Stimulated activated naive CD8-positive, alpha-beta T cell treated with anti-CD3 and anti-CD28 coated beads, Interleukin-15, Interleukin-2, amounts not matched to agents 100 U/mL and 50 U/mL, for 24 hours (primary cell): ENCODE data around the gene KRTAP19-2.
"Not testable (repeated sequence)": the region's sequence is repeated elsewhere in the genome, so short reads cannot be mapped to it uniquely, and the experiment has no call there.

Experiments
- ATAC-seq: fragments of 150-1000 bp; cut with Tn5 transposase; one replicate; pipeline ENCODE4 v1.10.0; 2021
- DNase-seq: peaks from one replicate; pipeline ENCODE4 v3.0.0; 2021

KRTAP19-2 gene

GRCh38 chr21:30487336-30487735 is at the start of gene KRTAP19-2:
KRTAP19-2 (minus strand) TSS chr21:30487436; CDS start chr21:30487348, 88 bp downstream.
- ATAC-seq: no peak
- DNase-seq: no peak

- DNase-seq: no peak
- no peak for ATAC-seq
Observed at GRCh38 chr21:30518876-30519275, 31.6 kb upstream of the KRTAP19-2 start.

GRCh38 chr21:30515681-30516080 is 28.4 kb upstream of the KRTAP19-2 start:
- DNase-seq (no peak), ATAC-seq (no peak)

GRCh38 chr21:30505621-30506205 is 18.5 kb upstream of the KRTAP19-2 start:
- ATAC-seq, DNase-seq: not testable (repeated sequence)

- ATAC-seq (no peak), DNase-seq (no peak)
Observed at GRCh38 chr21:30502041-30502440, 14.8 kb upstream of the KRTAP19-2 start, which contains the start of gene KRTAP19-5. KRTAP19-5 (minus strand) TSS chr21:30502141; CDS start chr21:30502090, 51 bp downstream.

- no peak for ATAC-seq
- DNase-seq: no peak
Observed at GRCh38 chr21:30497065-30497464, 9.8 kb upstream of the KRTAP19-2 start, which contains the start of gene KRTAP19-4. KRTAP19-4 (minus strand) TSS chr21:30497165; CDS start chr21:30497110, 55 bp downstream.

GRCh38 chr21:30491963-30492428 is 4.8 kb upstream of the KRTAP19-2 start, which contains the start of gene KRTAP19-3:
KRTAP19-3 (minus strand) TSS chr21:30492013; CDS start chr21:30491957, 56 bp downstream.
- DNase-seq (no peak), ATAC-seq (no peak)

GRCh38 chr21:30486180-30486579 is 1.1 kb downstream of the KRTAP19-2 start:
- no peak for DNase-seq
- ATAC-seq: no peak

GRCh38 chr21:30482130-30482529 is 5.1 kb downstream of the KRTAP19-2 start:
- ATAC-seq (no peak), DNase-seq (no peak)

GRCh38 chr21:30480145-30480544 is 7.1 kb downstream of the KRTAP19-2 start, which contains the start of gene KRTAP19-1:
KRTAP19-1 (minus strand) TSS chr21:30480367; CDS start chr21:30480317, 50 bp downstream.
- DNase-seq (no peak), ATAC-seq (no peak)

- DNase-seq (no peak), ATAC-seq (no peak)
Observed at GRCh38 chr21:30479259-30479658, 8.0 kb downstream of the KRTAP19-2 start.

- no peak for DNase-seq
- ATAC-seq: no peak
Observed at GRCh38 chr21:30478004-30478403, 9.2 kb downstream of the KRTAP19-2 start.

- DNase-seq (no peak), ATAC-seq (no peak)
Observed at GRCh38 chr21:30468900-30469714, 18.1 kb downstream of the KRTAP19-2 start.

- ATAC-seq (no peak), DNase-seq (no peak)
Observed at GRCh38 chr21:30463713-30464112, 23.5 kb downstream of the KRTAP19-2 start.

- ATAC-seq: no peak
- DNase-seq: no peak
Observed at GRCh38 chr21:30448514-30448913, 38.7 kb downstream of the KRTAP19-2 start.

GRCh38 chr21:30447056-30447455 is 40.2 kb downstream of the KRTAP19-2 start:
- DNase-seq: no peak

GRCh38 chr21:30444204-30444603 is 43.0 kb downstream of the KRTAP19-2 start:
- ATAC-seq (no peak), DNase-seq (no peak)

More at GRCh38 chr21:30447056-30447455, 40.2 kb downstream of the KRTAP19-2 start:
- no peak for ATAC-seq

GRCh38 chr21:30443226-30443625 is 44.0 kb downstream of the KRTAP19-2 start:
- ATAC-seq: no peak
- DNase-seq: no peak

GRCh38 chr21:30439975-30440374 is 47.3 kb downstream of the KRTAP19-2 start, which contains the start of gene KRTAP15-1:
KRTAP15-1 (plus strand) TSS chr21:30440275; CDS start chr21:30440328, 53 bp downstream.
- ATAC-seq (no peak), DNase-seq (no peak)
